Endodermal cell (in vitro differentiated cells): Measurements from ENCODE around the gene KRT27. TPM values are rescaled to one million over a fixed set of nuclear protein-coding genes. Genes with fewer than 3 reads are reported as not detected.

Experiments
- DNase-seq: peaks from one replicate; pipeline ENCODE4 v3.0.0-alpha.2; 2017
- H3K27ac ChIP-seq: 2 replicates; pipeline ENCODE4 v1.5.1; 2013; ENCODE audit warnings: mild to moderate bottlenecking, low read depth, low read length, moderate library complexity
- H3K27me3 ChIP-seq: 2 replicates; pipeline ENCODE4 v1.6.1; 2013; ENCODE audit warnings: mild to moderate bottlenecking, low read length, moderate library complexity; ENCODE audit not compliant: insufficient read depth, control insufficient read depth, poor library complexity, severe bottlenecking
- H3K36me3 ChIP-seq: 2 replicates; pipeline ENCODE4 v1.7.0; 2013; ENCODE audit warnings: mild to moderate bottlenecking, low read length, moderate library complexity; ENCODE audit not compliant: control insufficient read depth, insufficient read depth
- H3K4me1 ChIP-seq: one replicate; pipeline ENCODE4 v1.7.0; 2013; ENCODE audit warnings: low read length; ENCODE audit not compliant: control insufficient read depth, insufficient read depth
- H3K4me3 ChIP-seq: 2 replicates; pipeline ENCODE4 v1.5.1; 2013; ENCODE audit warnings: mild to moderate bottlenecking, low read length, moderate library complexity
- H3K9ac ChIP-seq: 2 replicates; pipeline ENCODE4 v1.6.1; 2013; ENCODE audit warnings: mild to moderate bottlenecking, low read length, moderate library complexity; ENCODE audit not compliant: poor library complexity, severe bottlenecking; ENCODE audit errors: extremely low read depth
- H3K9me3 ChIP-seq: 2 replicates; pipeline ENCODE4 v1.6.1; 2013; ENCODE audit warnings: mild to moderate bottlenecking, low read length, moderate library complexity; ENCODE audit not compliant: control insufficient read depth
- H3K27ac Mint-ChIP-seq: 2 replicates; pipeline ENCODE4 v1.8.0; 2020; ENCODE audit warnings: mixed read lengths
- H3K27me3 Mint-ChIP-seq: 2 replicates; pipeline ENCODE4 v1.8.0; 2021; ENCODE audit warnings: mild to moderate bottlenecking, mixed read lengths; ENCODE audit not compliant: insufficient read depth
- H3K36me3 Mint-ChIP-seq: 2 replicates; pipeline ENCODE4 v1.8.0; 2020; ENCODE audit warnings: low read depth, mixed read lengths
- H3K4me1 Mint-ChIP-seq: 2 replicates; pipeline ENCODE4 v1.8.0; 2020; ENCODE audit warnings: mixed read lengths
- H3K4me3 Mint-ChIP-seq: 2 replicates; pipeline ENCODE4 v1.8.0; 2020; ENCODE audit warnings: mild to moderate bottlenecking, moderate library complexity, mixed read lengths
- H3K9me3 Mint-ChIP-seq: 2 replicates; pipeline ENCODE4 v1.8.0; 2020; ENCODE audit warnings: mild to moderate bottlenecking, mixed read lengths
- WGBS, 2 experiments: methylation state at CpG; one replicate each; pipeline versions ENCODE4 v1.1.5 to v1.1.7; 2013; ENCODE audit warnings: missing lambda C conversion rate in 2 of 2, mixed read lengths in 1 of 2; ENCODE audit not compliant: insufficient coverage in 1 of 2, insufficient read length in 1 of 2; 5-methylcytosine and 5-hydroxymethylcytosine counted together
- total RNA-seq, 2 donors: library from RNA; stranded (reverse); fragmentation: NEBNext Ultra II Directional in 1 of 2; extraction: Animal tissue kit (Norgen Biotek cat#: 25700) in 1 of 2; gene quantifications; 2 replicates in 1 of 2; 3 replicates in 1 of 2; pipeline ENCODE4 v1.2.1, GENCODE V29; 2021
- TF ChIP-seq, protein P1 (sequence below): fragments of 200-600 bp; sonication (generic); conservative IDR thresholded peaks from 2 replicates; pipeline ENCODE4 v1.5.0; 2021; ENCODE audit warnings: antibody characterized with exemption, mild to moderate bottlenecking

Gene KRT27
- total RNA-seq, 2 donors from 2014 or later, result not detected

GRCh38 chr17:40726919-40727318 lies 55.4 kb downstream of the KRT27 start:
- Mint-ChIP-seq H3K9me3 (peaks cover 7% of the 10 kb centered on the region), H3K27me3 (peaks cover 16% of the 10 kb centered on the region), H3K36me3 (no peaks in the 10 kb centered on the region), H3K4me1 (peaks cover 10% of the 10 kb centered on the region), H3K27ac (no peak overlapping the region), H3K4me3 (no peak overlapping the region)
- Histone ChIP-seq H3K4me1 (no peaks in the 10 kb centered on the region), H3K27ac (no peak overlapping the region), H3K4me3 (no peak overlapping the region), H3K36me3 (no peaks in the 10 kb centered on the region), H3K27me3 (no peaks in the 10 kb centered on the region), H3K9ac (no peak overlapping the region), H3K9me3 (peaks cover 12% of the 10 kb centered on the region)
- 67 to 89% methylated on average over 1 to 2 of the region's 2 CpGs for WGBS, 2 experiments
- DNase-seq, result no peak
- TF ChIP-seq, protein P1, sequence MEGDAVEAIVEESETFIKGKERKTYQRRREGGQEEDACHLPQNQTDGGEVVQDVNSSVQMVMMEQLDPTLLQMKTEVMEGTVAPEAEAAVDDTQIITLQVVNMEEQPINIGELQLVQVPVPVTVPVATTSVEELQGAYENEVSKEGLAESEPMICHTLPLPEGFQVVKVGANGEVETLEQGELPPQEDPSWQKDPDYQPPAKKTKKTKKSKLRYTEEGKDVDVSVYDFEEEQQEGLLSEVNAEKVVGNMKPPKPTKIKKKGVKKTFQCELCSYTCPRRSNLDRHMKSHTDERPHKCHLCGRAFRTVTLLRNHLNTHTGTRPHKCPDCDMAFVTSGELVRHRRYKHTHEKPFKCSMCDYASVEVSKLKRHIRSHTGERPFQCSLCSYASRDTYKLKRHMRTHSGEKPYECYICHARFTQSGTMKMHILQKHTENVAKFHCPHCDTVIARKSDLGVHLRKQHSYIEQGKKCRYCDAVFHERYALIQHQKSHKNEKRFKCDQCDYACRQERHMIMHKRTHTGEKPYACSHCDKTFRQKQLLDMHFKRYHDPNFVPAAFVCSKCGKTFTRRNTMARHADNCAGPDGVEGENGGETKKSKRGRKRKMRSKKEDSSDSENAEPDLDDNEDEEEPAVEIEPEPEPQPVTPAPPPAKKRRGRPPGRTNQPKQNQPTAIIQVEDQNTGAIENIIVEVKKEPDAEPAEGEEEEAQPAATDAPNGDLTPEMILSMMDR, result peak; percentile 72

Other genes starting within 250 kb of the KRT27 start
- under 1 TPM in 1 of 2 donors, not detected in 1; 0.53 TPM for gene CCR7, start 217.1 kb downstream of the KRT27 start, total RNA-seq
- 100 to 1,000 TPM; 156 to 191 TPM for gene SMARCE1, start 134.7 kb downstream of the KRT27 start, total RNA-seq
- 1 to 10 TPM; 1.4 to 2.3 TPM for gene KRT222, start 117.4 kb downstream of the KRT27 start, total RNA-seq
- not detected for gene KRT24, start 78.8 kb downstream of the KRT27 start, total RNA-seq
- not detected for gene KRT25, start 27.2 kb downstream of the KRT27 start, total RNA-seq
- not detected for gene KRT26, start 10.3 kb downstream of the KRT27 start, total RNA-seq
- gene KRT28, start 17.4 kb upstream of the KRT27 start, total RNA-seq, result not detected
- 10 to 100 TPM; 22.3 to 46.8 TPM for gene KRT10, start 40.1 kb upstream of the KRT27 start, total RNA-seq
- gene KRT12, start 84.7 kb upstream of the KRT27 start, total RNA-seq, result not detected
- not detected for gene KRT20, start 102.7 kb upstream of the KRT27 start, total RNA-seq
- gene KRT23, start 155.1 kb upstream of the KRT27 start, total RNA-seq, result not detected
- not detected for gene KRT39, start 184.4 kb upstream of the KRT27 start, total RNA-seq
- gene KRT40, start 201.8 kb upstream of the KRT27 start, total RNA-seq, result not detected
- not detected for gene KRTAP3-3, start 211.6 kb upstream of the KRT27 start, total RNA-seq
- gene KRTAP3-2, start 217.4 kb upstream of the KRT27 start, total RNA-seq, result not detected
- gene KRTAP3-1, start 226.6 kb upstream of the KRT27 start, total RNA-seq, result not detected
- gene KRTAP1-5, start 244.7 kb upstream of the KRT27 start, total RNA-seq, result not detected
- gene KRTAP1-4, start 247.6 kb upstream of the KRT27 start, total RNA-seq, result not detected